ENCODE results near the gene PHC3.
"Not testable (repeated sequence)": the region's sequence is repeated elsewhere in the genome, so short reads cannot be mapped to it uniquely, and the experiment has no call there.

The PHC3 gene

DNA sequence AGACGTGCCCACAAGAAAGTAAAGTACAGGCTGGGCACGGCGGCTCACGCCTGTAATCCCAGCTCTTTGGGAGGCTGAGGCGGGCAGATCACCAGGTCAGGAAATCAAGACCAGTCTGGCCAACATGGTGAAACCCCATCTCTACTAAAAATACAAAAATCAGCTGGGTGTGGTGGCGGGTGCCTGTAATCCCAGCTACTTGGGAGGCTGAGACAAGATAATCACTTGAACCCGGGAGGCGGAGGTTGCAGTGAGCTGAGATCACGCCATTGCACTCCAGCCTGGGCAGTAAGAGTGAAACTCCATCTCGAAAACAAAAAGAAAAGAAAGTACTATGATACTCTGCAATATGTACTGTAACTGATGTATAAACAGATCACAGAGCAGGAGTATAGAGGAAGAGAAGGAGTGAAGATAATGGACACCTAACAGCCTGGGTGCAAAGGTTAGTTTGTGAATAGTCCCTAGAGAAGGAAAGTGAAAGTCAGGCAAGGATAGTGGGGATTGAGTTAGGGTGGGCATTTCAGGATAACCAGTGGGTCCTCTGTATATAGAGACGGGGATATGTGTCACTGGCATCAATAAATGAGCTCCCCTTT, 24.7 kb upstream of the PHC3 start:
- H3K9ac ChIP-seq (ENCODE audit: low read length); H3K4me3 ChIP-seq (ENCODE audit: low read length); H3K27me3 ChIP-seq (ENCODE audit: control insufficient read depth, insufficient read depth, low read length); H3K27ac ChIP-seq (ENCODE audit: low read depth, low read length); H3K36me3 ChIP-seq (ENCODE audit: control insufficient read depth, insufficient read depth, low read length); H3K4me1 ChIP-seq (ENCODE audit: control insufficient read depth, insufficient read depth, low read length): not testable (repeated sequence)

- no peak overlapping the region for H3K9ac ChIP-seq (ENCODE audit: low read length)
- H3K27ac ChIP-seq (ENCODE audit: low read depth, low read length) = no peak overlapping the region
- H3K4me1 ChIP-seq (ENCODE audit: control insufficient read depth, insufficient read depth, low read length) = no peaks in the 10 kb centered on the region
- no peak overlapping the region for H3K4me3 ChIP-seq (ENCODE audit: low read length)
- no peaks in the 10 kb centered on the region for H3K36me3 ChIP-seq (ENCODE audit: control insufficient read depth, insufficient read depth, low read length)
- no peaks in the 10 kb centered on the region for H3K27me3 ChIP-seq (ENCODE audit: control insufficient read depth, insufficient read depth, low read length)
Measured at GRCh38 chr3:170205302-170205701, 23.8 kb upstream of the PHC3 start.

DNA sequence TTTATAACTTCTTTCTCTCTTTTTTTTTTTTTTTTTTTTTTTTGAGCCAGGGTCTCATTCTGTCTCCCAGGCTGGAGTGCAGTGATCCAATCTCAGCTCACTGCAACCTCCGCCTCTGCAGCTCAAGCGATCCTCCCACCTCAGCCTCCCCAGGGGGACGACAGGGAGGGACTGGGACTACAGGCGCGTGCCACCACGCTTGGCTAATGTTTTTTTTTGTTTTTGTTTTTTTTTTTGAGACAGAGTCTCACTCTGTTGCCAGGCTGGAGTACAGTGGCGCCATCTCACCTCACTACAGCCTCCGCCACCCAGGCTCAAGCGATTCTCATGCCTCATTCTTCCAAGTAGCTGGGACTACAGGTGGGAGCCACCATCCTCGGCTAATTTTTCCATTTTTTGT, 23.0 kb upstream of the PHC3 start:
- Histone ChIP-seq H3K36me3 (ENCODE audit: control insufficient read depth, insufficient read depth, low read length) (no peaks in the 10 kb centered on the region), H3K4me3 (ENCODE audit: low read length) (no peak overlapping the region), H3K27me3 (ENCODE audit: control insufficient read depth, insufficient read depth, low read length) (no peaks in the 10 kb centered on the region), H3K4me1 (ENCODE audit: control insufficient read depth, insufficient read depth, low read length) (no peaks in the 10 kb centered on the region), H3K9ac (ENCODE audit: low read length) (no peak overlapping the region), H3K27ac (ENCODE audit: low read depth, low read length) (no peak overlapping the region)

- Histone ChIP-seq H3K4me3 (ENCODE audit: low read length) (no peak overlapping the region), H3K36me3 (ENCODE audit: control insufficient read depth, insufficient read depth, low read length) (no peaks in the 10 kb centered on the region), H3K9ac (ENCODE audit: low read length) (no peak overlapping the region), H3K4me1 (ENCODE audit: control insufficient read depth, insufficient read depth, low read length) (no peaks in the 10 kb centered on the region), H3K27me3 (ENCODE audit: control insufficient read depth, insufficient read depth, low read length) (no peaks in the 10 kb centered on the region), H3K27ac (ENCODE audit: low read depth, low read length) (no peak overlapping the region)
Measured at GRCh38 chr3:170204023-170204472, 22.5 kb upstream of the PHC3 start.

GRCh38 chr3:170203457-170203856, 21.9 kb upstream of the PHC3 start:
- Histone ChIP-seq H3K27me3 (ENCODE audit: control insufficient read depth, insufficient read depth, low read length) (no peaks in the 10 kb centered on the region), H3K4me1 (ENCODE audit: control insufficient read depth, insufficient read depth, low read length) (no peaks in the 10 kb centered on the region), H3K9ac (ENCODE audit: low read length) (no peak overlapping the region), H3K27ac (ENCODE audit: low read depth, low read length) (no peak overlapping the region), H3K4me3 (ENCODE audit: low read length) (no peak overlapping the region), H3K36me3 (ENCODE audit: control insufficient read depth, insufficient read depth, low read length) (no peaks in the 10 kb centered on the region)

GRCh38 chr3:170201527-170201926, 20.0 kb upstream of the PHC3 start:
- no peaks in the 10 kb centered on the region for H3K4me1 ChIP-seq (ENCODE audit: control insufficient read depth, insufficient read depth, low read length)
- no peaks in the 10 kb centered on the region for H3K27me3 ChIP-seq (ENCODE audit: control insufficient read depth, insufficient read depth, low read length)
- no peak overlapping the region for H3K4me3 ChIP-seq (ENCODE audit: low read length)
- H3K36me3 ChIP-seq (ENCODE audit: control insufficient read depth, insufficient read depth, low read length) = no peaks in the 10 kb centered on the region
- H3K27ac ChIP-seq (ENCODE audit: low read depth, low read length) = no peak overlapping the region
- no peak overlapping the region for H3K9ac ChIP-seq (ENCODE audit: low read length)

GRCh38 chr3:170200987-170201386, 19.5 kb upstream of the PHC3 start:
- Histone ChIP-seq H3K27ac (ENCODE audit: low read depth, low read length) (no peak overlapping the region), H3K4me1 (ENCODE audit: control insufficient read depth, insufficient read depth, low read length) (no peaks in the 10 kb centered on the region), H3K36me3 (ENCODE audit: control insufficient read depth, insufficient read depth, low read length) (no peaks in the 10 kb centered on the region), H3K9ac (ENCODE audit: low read length) (no peak overlapping the region), H3K27me3 (ENCODE audit: control insufficient read depth, insufficient read depth, low read length) (no peaks in the 10 kb centered on the region), H3K4me3 (ENCODE audit: low read length) (no peak overlapping the region)

- Histone ChIP-seq H3K27me3 (ENCODE audit: control insufficient read depth, insufficient read depth, low read length) (no peaks in the 10 kb centered on the region), H3K36me3 (ENCODE audit: control insufficient read depth, insufficient read depth, low read length) (no peaks in the 10 kb centered on the region), H3K9ac (ENCODE audit: low read length) (no peak overlapping the region), H3K4me1 (ENCODE audit: control insufficient read depth, insufficient read depth, low read length) (no peaks in the 10 kb centered on the region), H3K4me3 (ENCODE audit: low read length) (no peak overlapping the region), H3K27ac (ENCODE audit: low read depth, low read length) (no peak overlapping the region)
Measured at GRCh38 chr3:170196833-170197232, 15.3 kb upstream of the PHC3 start.

DNA sequence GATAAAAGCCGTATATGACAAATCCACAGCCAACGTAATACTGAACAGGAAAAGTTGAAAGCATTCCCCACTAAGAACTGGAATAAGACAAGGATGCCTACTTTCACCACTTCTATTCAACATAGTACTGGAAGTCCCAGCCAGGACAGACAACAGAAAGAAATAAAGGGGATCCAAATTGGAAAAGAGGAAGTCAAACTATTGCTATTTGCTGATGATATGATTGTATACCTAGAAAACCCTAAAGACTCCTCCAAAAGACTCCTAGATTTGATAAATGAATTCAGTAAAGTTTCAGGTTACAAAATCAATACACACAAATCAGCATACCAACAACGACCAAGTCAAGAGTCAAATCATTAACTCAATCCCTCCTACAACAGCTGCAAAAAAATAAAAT, 14.2 kb upstream of the PHC3 start:
- H3K36me3 ChIP-seq (ENCODE audit: control insufficient read depth, insufficient read depth, low read length); H3K4me3 ChIP-seq (ENCODE audit: low read length); H3K27ac ChIP-seq (ENCODE audit: low read depth, low read length); H3K27me3 ChIP-seq (ENCODE audit: control insufficient read depth, insufficient read depth, low read length); H3K9ac ChIP-seq (ENCODE audit: low read length); H3K4me1 ChIP-seq (ENCODE audit: control insufficient read depth, insufficient read depth, low read length): not testable (repeated sequence)

GRCh38 chr3:170189398-170190256, 8.1 kb upstream of the PHC3 start:
- Histone ChIP-seq H3K27me3 (ENCODE audit: control insufficient read depth, insufficient read depth, low read length) (no peaks in the 10 kb centered on the region), H3K4me1 (ENCODE audit: control insufficient read depth, insufficient read depth, low read length) (no peaks in the 10 kb centered on the region), H3K36me3 (ENCODE audit: control insufficient read depth, insufficient read depth, low read length) (no peaks in the 10 kb centered on the region), H3K27ac (ENCODE audit: low read depth, low read length) (no peak overlapping the region), H3K4me3 (ENCODE audit: low read length) (no peak overlapping the region), H3K9ac (ENCODE audit: low read length) (no peak overlapping the region)

DNA sequence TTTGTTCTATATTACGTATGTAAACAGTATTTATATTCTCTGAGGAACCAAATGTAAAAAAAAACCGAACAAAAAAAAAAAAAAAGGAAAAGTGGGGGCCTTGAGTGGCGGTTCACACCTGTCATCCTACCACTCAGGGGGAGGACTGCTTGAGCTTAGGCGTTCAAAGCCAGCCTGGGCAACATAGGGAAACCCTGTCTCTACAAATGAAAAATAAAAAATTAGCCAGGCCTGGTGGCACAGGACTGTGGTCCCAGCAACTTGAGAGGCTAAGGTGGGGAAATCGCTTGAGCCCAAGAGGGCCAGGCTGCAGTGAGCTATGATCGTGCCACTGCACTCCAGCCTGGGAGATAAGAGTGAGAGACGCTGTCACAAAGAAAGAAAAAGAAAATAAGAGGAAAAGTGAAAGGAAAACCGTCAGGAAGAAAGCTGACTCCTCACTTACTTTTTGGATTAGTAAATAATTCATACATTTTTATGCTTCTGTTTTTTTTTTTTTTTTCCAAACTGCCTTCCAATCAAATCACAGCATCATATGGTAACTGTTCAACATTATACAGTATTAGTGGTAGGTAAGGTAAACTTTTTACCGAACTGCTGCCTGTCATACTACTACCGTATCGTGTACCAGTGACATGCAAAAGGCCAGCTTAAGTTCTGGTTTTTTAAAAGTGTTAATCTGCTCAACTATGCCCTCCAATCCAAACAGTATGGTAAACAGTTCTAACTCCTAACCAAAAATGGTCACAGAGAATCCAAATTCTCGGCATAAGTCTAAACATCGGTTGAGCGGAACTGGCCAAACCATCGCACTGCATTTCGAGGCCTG, 1.2 kb downstream of the PHC3 start:
- H3K4me1 ChIP-seq (ENCODE audit: control insufficient read depth, insufficient read depth, low read length) = peaks cover 12% of the 10 kb centered on the region
- peak overlapping the region; percentile 99 for H3K9ac ChIP-seq (ENCODE audit: low read length)

DNA sequence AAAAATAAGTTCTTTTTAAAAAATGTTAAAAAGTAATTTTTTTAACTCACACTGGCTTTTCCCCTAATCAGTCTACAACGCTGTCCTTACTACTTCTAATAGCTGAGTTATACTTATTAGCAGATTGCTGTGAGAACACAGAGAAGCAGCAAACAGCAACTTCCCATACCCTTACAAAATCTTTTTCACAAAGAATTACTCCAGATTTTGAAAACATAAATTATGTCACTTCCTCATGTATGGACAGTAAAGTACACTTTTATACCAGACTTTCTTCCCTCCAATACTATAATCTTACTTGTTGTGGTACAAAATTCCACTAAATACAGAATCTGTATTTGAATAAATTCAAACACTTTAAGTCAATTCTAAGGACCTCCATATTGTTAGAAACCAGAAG, 2.1 kb downstream of the PHC3 start:
- H3K27ac ChIP-seq (ENCODE audit: low read depth, low read length) = no peak overlapping the region
- no peaks in the 10 kb centered on the region for H3K27me3 ChIP-seq (ENCODE audit: control insufficient read depth, insufficient read depth, low read length)
- H3K4me1 ChIP-seq (ENCODE audit: control insufficient read depth, insufficient read depth, low read length) = peaks cover 12% of the 10 kb centered on the region
- peaks cover 2% of the 10 kb centered on the region for H3K36me3 ChIP-seq (ENCODE audit: control insufficient read depth, insufficient read depth, low read length)
- peak overlapping the region; percentile 97 for H3K4me3 ChIP-seq (ENCODE audit: low read length)
- H3K9ac ChIP-seq (ENCODE audit: low read length) = peak overlapping the region; percentile 53

More for the DNA sequence above, 1.2 kb downstream of the PHC3 start:
- Histone ChIP-seq H3K27me3 (ENCODE audit: control insufficient read depth, insufficient read depth, low read length) (no peaks in the 10 kb centered on the region), H3K4me3 (ENCODE audit: low read length) (peak overlapping the region; percentile 97), H3K27ac (ENCODE audit: low read depth, low read length) (peak overlapping the region; percentile 97), H3K36me3 (ENCODE audit: control insufficient read depth, insufficient read depth, low read length) (peaks cover 2% of the 10 kb centered on the region)

Data from rectal smooth muscle tissue (tissue), 1 donor.